GM12865 (cell line): ENCODE results near the gene RREB1.
"Not testable (repeated sequence)": the region's sequence is repeated elsewhere in the genome, so short reads cannot be mapped to it uniquely, and the experiment has no call there.

Experiments
- DNase-seq: peaks from one replicate; pipeline ENCODE4 v3.0.0; 2010; ENCODE audit warnings: low read depth
- H3K4me3 ChIP-seq: 2 replicates; pipeline ENCODE4 v1.5.1; 2011; ENCODE audit warnings: mild to moderate bottlenecking, low read depth, low read length, control low read depth
- TF ChIP-seq, protein P1 (sequence below): IDR thresholded peaks from 2 replicates; pipeline ENCODE4 v1.5.1; 2011; ENCODE audit warnings: low read length, control low read depth, low read depth, inconsistent platforms; ENCODE audit not compliant: insufficient read depth; ENCODE audit errors: missing control alignments

RREB1 gene

DNA sequence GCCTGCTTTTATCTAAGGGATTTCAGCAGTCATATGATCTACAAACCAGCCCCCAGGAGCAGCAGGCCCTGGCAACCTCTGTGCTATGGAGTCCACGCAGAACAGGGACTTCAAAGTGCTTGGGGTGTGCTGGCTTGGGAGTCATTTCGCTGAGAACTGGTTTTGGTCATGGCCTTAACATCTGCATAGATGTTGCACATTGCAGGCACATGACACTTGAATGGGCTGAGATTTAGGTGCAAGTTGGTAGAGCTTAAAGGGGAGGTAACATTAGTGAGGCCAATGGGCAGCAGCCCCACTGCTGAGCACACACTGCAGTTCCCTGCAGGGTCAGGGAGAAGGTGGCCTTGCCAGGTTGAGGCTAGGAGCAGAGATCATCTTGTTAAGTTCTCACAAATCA lies 43.6 kb downstream of the RREB1 start:
- H3K4me3 ChIP-seq: no peak overlapping the region
- no peak for DNase-seq
- TF ChIP-seq, protein P1, sequence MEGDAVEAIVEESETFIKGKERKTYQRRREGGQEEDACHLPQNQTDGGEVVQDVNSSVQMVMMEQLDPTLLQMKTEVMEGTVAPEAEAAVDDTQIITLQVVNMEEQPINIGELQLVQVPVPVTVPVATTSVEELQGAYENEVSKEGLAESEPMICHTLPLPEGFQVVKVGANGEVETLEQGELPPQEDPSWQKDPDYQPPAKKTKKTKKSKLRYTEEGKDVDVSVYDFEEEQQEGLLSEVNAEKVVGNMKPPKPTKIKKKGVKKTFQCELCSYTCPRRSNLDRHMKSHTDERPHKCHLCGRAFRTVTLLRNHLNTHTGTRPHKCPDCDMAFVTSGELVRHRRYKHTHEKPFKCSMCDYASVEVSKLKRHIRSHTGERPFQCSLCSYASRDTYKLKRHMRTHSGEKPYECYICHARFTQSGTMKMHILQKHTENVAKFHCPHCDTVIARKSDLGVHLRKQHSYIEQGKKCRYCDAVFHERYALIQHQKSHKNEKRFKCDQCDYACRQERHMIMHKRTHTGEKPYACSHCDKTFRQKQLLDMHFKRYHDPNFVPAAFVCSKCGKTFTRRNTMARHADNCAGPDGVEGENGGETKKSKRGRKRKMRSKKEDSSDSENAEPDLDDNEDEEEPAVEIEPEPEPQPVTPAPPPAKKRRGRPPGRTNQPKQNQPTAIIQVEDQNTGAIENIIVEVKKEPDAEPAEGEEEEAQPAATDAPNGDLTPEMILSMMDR: no peak

DNA sequence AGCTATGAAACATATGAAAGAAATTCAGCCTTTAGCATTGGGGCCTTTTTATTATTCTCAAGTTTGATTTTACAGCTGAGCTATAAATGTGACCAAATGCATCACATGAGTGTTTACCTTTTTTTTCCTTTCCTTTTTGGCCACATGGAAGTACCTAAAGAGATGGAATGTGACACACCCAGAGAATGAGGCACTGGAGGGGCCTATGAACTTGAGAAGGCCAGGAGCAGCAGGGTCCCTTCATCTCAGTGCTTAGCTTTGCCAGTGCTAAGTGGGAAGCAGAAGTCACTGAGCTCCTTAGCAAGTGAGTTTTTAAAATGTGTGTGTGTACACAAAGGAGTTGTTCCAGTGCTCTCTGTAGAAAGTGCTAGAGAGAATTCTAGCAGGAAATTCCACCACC lies 44.7 kb downstream of the RREB1 start:
- TF ChIP-seq, protein P1: no peak
- H3K4me3 ChIP-seq: no peak overlapping the region
- DNase-seq: no peak

DNA sequence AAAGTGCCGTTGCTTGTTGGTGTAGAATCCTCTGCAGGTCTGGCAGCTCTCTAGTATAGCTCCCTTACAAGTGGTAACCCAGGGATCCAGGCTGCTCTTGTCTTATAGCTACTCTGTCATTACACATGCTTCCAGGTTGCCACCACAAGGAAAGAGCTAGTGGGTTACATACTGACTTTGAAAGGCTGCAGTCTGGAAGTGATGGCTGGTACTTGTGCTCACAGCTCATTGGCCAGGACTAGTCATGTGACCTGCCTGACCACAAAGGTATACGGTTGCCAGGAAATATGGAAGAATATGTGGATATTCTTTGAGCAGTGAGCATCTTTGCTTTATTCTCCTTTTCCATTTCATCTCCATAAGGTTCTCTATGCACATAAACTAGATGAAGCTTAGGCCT lies 46.0 kb downstream of the RREB1 start:
- peak; percentile 37 for DNase-seq
- peak overlapping the region; percentile 2 for H3K4me3 ChIP-seq
- TF ChIP-seq, protein P1: no peak

DNA sequence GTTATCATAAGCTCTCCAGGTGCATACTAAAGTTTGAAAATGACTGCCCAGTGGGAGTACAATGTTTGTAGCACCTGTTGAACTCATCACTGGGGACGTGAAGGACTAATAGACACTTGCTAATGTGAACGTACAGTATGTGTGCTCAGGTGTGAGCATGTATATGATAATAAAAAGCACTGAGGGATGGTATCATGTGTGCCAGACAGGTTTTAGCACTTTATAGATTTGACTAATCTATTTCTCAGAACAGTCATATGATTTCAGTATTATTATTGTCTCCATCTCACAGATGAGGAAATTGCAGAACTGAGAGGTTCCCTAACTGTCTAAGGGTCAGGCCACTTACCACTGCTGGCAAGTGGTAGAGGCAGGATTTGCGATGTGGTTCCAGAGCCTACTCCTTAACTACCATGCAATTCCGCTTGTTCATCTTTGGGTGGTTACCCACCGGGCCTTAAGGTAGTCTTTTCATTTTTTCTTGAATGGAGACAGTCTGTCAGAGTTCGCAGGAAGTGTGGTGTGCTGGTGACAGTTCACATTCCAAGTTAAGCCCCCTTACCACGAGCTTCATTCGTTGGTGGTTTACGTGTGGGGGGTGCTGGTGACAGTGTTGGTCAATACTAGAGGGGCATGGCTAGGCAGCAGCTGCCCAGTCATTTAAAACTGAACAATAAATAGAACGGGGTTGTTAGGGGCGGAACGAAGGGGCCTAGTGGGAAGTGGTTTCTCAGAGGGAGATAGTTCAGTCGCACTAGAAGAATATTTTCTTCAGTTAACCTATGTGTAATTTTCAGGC lies 46.8 kb downstream of the RREB1 start:
- TF ChIP-seq, protein P1: no peak
- peak overlapping the region; percentile 38 for H3K4me3 ChIP-seq
- DNase-seq: peak; percentile 90

DNA sequence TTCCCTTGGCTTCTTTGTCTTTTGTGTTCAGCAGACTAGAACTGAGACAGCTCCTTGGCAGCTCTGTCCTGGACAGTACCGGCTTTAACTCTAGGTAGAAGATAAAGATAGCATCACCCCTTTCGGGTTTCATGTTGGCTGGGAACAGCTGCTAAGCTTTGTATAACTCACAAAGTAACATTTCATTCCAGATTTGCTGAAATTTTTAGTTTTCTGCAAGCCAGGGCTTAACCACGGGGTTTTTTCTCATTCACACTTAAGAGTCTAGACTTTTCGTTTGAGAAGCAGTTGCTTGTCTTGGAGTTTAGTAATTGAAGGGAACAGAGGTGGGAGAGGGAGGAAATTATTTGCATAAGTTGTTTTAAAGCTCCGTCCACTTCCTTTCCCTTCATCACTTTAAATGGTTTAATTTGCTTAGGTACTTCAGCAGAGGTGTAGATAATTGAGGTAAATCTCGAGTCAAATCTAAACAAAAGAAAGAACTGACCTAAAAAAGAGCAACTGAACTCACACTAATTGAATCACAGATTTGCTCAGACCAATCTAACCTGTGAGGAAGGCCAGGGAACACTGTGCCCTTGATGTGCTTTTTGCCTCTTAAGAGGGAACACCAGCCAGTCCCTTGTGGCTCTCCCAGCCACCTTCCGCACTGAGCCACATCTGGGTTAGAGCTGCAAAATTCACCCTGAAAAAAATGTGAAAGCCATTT lies 48.3 kb downstream of the RREB1 start:
- H3K4me3 ChIP-seq: peak overlapping the region; percentile 45
- DNase-seq: peak; percentile 82
- TF ChIP-seq, protein P1: no peak

DNA sequence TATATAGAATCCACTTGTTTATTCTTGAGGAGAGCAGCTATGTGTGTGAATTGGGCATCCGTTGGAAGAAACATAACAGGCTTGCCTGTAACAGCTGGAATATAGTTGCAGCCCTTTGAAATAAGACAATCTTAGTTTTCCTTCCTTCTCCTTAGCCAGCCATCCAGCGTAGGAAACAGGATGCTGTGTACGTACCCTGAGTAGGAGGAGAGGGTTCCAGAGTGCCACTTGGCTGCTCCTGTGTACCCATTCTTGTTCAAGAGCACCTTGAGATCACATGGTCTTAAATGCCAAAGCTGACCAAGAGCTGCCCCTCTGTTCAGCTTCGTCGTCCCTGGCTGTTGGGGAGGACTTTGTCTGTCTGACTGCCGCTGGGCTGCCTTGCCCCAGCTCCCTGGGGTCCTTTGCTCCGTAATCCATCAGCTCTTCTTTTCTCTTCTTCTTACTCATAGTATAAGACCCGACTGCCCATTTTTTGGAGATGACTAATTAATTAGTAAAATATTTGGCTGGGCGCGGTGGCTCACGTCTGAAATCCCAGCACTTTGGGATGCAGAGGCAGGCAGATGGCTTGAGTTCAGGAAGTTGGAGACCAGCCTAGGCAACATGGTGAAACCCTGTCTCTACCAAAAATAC lies 49.0 kb downstream of the RREB1 start:
- DNase-seq: peak; percentile 29
- TF ChIP-seq, protein P1: no peak
- H3K4me3 ChIP-seq: peak overlapping the region; percentile 45

DNA sequence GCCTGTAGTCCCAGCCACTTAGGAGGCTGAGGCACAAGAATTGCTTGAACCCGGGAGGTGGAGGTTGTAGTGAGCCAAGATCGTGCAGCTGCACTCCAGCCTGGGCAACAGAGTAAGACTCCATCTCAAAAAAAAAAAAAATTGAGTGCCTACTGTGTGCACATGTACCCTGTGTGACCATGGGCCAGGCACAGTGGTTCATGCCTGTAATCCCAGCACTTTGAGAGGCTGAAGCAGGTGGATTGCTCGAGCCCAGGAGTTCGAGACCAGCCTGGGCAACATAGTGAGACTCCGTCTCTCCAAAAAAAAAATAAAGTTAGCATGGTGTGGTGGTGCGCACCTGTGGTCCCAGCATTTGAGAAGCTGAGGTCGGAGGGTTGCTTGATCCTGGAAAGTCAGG lies 49.5 kb downstream of the RREB1 start:
- not testable (repeated sequence) for H3K4me3 ChIP-seq, DNase-seq
